Vagina (tissue), 2 donors: ENCODE results near the gene UBR7.

Source experiments
- POLR2A ChIP-seq, 2 donors: fragments of 450-650 bp; IDR thresholded peaks; one replicate each; pipeline ENCODE4 v1.6.1; 2017; ENCODE audit warnings: antibody characterized with exemption in 2 of 2, mild to moderate bottlenecking in 2 of 2, moderate library complexity in 2 of 2
- TF ChIP-seq, protein P1 (sequence below), 3 experiments: fragments of 450-650 bp in 2 of 3; fragments of 200-600 bp in 1 of 3; sonication (generic) in 1 of 3; IDR thresholded peaks; one replicate each; pipeline ENCODE4 v1.5.1; 2017 to 2019; ENCODE audit warnings: antibody characterized with exemption in 3 of 3, mild to moderate bottlenecking in 2 of 3, moderate library complexity in 2 of 3

DNA sequence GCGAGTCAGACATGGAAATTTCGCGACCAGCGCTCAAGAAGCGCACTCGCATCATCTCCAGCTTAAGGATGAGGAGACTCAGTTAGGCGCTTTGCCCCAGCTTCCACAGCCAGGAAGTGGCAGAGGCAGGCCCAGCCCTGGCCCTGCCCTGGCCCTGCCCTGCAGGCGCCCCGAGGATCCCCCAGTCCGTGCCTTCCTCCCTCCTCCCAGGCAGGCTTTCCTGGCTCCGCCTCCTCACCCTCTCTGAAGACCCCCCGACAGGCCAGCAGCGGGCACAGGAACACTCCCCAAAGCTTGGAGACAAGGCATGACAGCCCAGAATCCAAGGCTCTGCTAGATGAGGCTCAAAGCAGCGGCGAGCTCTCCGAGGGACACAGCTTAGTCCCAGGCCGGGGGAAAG lies 25.1 kb downstream of the UBR7 start:
- TF ChIP-seq, protein P1, sequence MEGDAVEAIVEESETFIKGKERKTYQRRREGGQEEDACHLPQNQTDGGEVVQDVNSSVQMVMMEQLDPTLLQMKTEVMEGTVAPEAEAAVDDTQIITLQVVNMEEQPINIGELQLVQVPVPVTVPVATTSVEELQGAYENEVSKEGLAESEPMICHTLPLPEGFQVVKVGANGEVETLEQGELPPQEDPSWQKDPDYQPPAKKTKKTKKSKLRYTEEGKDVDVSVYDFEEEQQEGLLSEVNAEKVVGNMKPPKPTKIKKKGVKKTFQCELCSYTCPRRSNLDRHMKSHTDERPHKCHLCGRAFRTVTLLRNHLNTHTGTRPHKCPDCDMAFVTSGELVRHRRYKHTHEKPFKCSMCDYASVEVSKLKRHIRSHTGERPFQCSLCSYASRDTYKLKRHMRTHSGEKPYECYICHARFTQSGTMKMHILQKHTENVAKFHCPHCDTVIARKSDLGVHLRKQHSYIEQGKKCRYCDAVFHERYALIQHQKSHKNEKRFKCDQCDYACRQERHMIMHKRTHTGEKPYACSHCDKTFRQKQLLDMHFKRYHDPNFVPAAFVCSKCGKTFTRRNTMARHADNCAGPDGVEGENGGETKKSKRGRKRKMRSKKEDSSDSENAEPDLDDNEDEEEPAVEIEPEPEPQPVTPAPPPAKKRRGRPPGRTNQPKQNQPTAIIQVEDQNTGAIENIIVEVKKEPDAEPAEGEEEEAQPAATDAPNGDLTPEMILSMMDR (IDR thresholded peaks at IDR 0.05) = no peak
- no peak for TF ChIP-seq POLR2A (IDR thresholded peaks at IDR 0.05)
